NCI-H2196 treated with DMSO at 0.1 percent for 48 hours (cell line): ENCODE data around the gene SHISA6.
"Not testable (repeated sequence)": the region's sequence is repeated elsewhere in the genome, so short reads cannot be mapped to it uniquely, and the experiment has no call there.

Experiments
- DNase-seq: peaks from one replicate; lab custom pipeline; 2025; ENCODE audit not compliant: unreplicated experiment; lab: John Stamatoyannopoulos, UW

The SHISA6 gene

GRCh38 chr17:11301874-11302273 is 60.9 kb downstream of the SHISA6 start:
- not testable (repeated sequence) for DNase-seq

GRCh38 chr17:11302401-11303186 is 61.6 kb downstream of the SHISA6 start:
- DNase-seq, result no peak

- no peak for DNase-seq
Observed at GRCh38 chr17:11303773-11304394, 62.9 kb downstream of the SHISA6 start.

- no peak for DNase-seq
Observed at GRCh38 chr17:11304568-11304967, 63.6 kb downstream of the SHISA6 start.

GRCh38 chr17:11305524-11305923 is 64.5 kb downstream of the SHISA6 start:
- DNase-seq, result no peak

- DNase-seq, result no peak
Observed at GRCh38 chr17:11308531-11308930, 67.5 kb downstream of the SHISA6 start.

GRCh38 chr17:11309033-11309432 is 68.0 kb downstream of the SHISA6 start:
- no peak for DNase-seq

GRCh38 chr17:11309850-11310249 is 68.8 kb downstream of the SHISA6 start:
- no peak for DNase-seq

- not testable (repeated sequence) for DNase-seq
Observed at GRCh38 chr17:11316451-11316850, 75.4 kb downstream of the SHISA6 start.

- DNase-seq, result no peak
Observed at GRCh38 chr17:11318207-11318606, 77.2 kb downstream of the SHISA6 start.

GRCh38 chr17:11319894-11320293 is 78.9 kb downstream of the SHISA6 start:
- no peak for DNase-seq

- no peak for DNase-seq
Observed at GRCh38 chr17:11324021-11324420, 83.0 kb downstream of the SHISA6 start.

- DNase-seq, result no peak
Observed at GRCh38 chr17:11324846-11325420, 83.9 kb downstream of the SHISA6 start.

- no peak for DNase-seq
Observed at GRCh38 chr17:11326492-11326891, 85.5 kb downstream of the SHISA6 start.

- DNase-seq, result no peak
Observed at GRCh38 chr17:11328770-11329169, 87.8 kb downstream of the SHISA6 start.

- no peak for DNase-seq
Observed at GRCh38 chr17:11330006-11330405, 89.0 kb downstream of the SHISA6 start.

GRCh38 chr17:11330826-11331225 is 89.8 kb downstream of the SHISA6 start:
- no peak for DNase-seq

- DNase-seq, result no peak
Observed at GRCh38 chr17:11331547-11332513, 90.8 kb downstream of the SHISA6 start.

- no peak for DNase-seq
Observed at GRCh38 chr17:11332706-11333105, 91.7 kb downstream of the SHISA6 start.

- DNase-seq, result no peak
Observed at GRCh38 chr17:11334493-11334892, 93.5 kb downstream of the SHISA6 start.

- no peak for DNase-seq
Observed at GRCh38 chr17:11336290-11336689, 95.3 kb downstream of the SHISA6 start.
